ENCODE results near the gene KRTAP5-5.
"Not testable (repeated sequence)": the region's sequence is repeated elsewhere in the genome, so short reads cannot be mapped to it uniquely, and the experiment has no call there.

The KRTAP5-5 gene

DNA sequence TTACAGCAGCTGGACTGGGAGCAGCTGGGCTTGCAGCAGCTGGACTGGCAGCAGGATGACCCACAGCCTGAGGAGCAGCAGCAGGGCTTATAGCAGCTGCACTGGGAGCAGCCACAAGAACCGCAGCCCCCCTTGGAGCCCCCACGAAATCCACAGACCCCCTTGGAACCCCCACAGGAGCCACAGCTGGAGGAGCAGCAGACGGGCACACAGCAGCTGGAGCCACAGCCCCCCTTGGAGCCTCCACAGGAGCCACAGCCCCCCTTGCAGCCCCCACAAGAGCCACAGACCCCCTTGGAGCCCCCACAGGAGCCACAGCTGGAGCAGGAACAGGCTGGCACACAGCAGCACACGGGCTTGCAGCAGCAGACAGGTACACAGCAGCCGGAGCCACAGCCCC, 21.7 kb upstream of the KRTAP5-5 start:
- not testable (repeated sequence) for DNase-seq

- no peak for DNase-seq
Measured at GRCh38 chr11:1608363-1608762, 21.2 kb upstream of the KRTAP5-5 start, which contains the start of gene KRTAP5-3. Gene KRTAP5-3, minus strand, starts transcription at chr11:1608463. Its CDS starts 78 bp downstream, at chr11:1608385.

DNA sequence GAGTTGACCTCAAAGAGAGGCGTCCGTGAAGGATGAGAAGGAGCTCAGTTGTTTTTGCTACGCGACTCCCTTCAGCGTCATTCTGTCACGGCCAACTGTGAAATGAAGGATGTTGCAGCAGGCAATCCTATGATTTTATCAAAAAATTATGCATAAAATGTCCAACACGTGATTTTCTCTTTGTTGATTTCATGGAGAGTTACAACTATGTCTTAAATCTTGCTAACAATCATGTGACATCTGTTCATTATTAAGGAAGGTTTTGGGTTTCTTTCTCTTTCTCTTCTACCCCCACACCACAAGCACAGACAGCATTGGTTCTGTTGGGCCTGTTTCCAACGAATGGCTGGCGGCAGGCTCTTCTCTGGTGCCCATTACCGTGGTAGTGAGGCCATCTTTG, 11.3 kb upstream of the KRTAP5-5 start:
- DNase-seq: no peak

- peak; percentile 23 for DNase-seq
Measured at GRCh38 chr11:1619449-1619848, 10.1 kb upstream of the KRTAP5-5 start.

- no peak for DNase-seq
Measured at GRCh38 chr11:1622086-1622485, 7.5 kb upstream of the KRTAP5-5 start, which contains the start of gene KRTAP5-4. Gene KRTAP5-4, minus strand, starts transcription at chr11:1622138. Its CDS starts 45 bp downstream, at chr11:1622093.

GRCh38 chr11:1623716-1624115, 5.9 kb upstream of the KRTAP5-5 start:
- DNase-seq: no peak

- DNase-seq: no peak
Measured at GRCh38 chr11:1624621-1625020, 5.0 kb upstream of the KRTAP5-5 start.

- DNase-seq: no peak
Measured at GRCh38 chr11:1625541-1625940, 4.0 kb upstream of the KRTAP5-5 start.

DNA sequence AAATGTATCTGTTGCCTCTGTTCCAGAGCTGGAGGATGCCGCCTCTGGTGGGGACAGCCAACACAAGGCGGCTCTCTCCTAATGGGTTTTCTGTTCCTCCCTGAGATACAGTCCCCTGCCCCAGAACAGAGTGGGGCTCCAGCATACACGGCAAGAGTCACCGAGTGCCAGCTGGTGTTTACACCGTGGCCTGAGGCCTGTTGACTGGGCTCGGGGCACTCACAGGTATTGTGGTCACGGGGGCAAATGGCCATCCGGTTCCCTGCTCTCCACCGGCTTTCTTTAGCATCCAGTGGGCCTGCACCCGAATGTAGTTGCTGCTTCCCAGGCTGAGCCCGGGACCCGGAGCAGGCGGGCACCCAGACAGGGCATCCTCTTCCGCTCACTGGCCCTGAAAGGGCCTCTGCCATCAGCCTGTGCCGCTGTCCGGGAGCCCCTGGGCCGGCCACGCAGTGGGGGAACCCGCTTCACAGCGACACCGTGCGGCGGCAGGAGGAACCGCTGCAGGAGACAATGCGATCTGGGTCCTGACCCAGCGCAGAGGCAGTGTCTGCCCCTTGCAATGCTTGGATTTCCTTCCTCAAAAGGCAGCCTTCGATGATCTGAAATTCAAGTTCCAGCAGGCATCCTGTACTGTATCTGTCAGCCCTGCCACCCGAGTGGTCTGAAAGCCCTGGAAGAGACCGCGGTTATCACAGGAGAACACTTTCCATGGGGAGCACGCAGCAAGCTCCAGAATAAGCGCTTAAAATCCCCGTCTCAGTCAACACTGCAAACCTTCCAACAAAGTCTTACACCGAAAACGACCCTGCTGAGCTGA, 859 bp upstream of the KRTAP5-5 start:
- DNase-seq: peak; percentile 65

GRCh38 chr11:1630271-1630670, 696 bp downstream of the KRTAP5-5 start:
- no peak for DNase-seq

DNA sequence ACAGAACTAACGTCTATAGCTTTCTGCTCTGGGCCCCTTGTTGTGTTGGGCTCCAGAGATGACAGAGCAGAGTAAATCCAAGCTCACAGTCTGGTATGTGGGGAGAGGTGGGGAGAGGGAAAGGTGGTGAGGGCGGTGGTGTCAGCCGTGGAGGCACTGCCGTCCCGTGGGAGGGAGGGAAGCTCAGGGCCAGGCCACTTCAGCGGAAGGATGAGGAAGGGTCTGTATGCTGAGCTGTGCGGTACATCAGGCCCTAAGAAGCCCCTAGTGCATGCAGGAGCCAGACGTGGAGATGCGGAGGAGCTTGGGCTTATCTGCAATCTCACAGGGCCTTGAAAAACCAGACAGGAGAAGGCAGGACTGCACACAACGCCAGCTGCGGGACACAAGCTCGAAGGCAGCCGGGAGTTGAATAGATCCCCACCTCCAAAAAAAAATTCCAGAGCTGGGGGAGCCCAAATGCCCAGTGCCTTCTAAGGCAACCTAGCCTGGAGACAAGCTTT, 1.5 kb downstream of the KRTAP5-5 start:
- DNase-seq: no peak

DNA sequence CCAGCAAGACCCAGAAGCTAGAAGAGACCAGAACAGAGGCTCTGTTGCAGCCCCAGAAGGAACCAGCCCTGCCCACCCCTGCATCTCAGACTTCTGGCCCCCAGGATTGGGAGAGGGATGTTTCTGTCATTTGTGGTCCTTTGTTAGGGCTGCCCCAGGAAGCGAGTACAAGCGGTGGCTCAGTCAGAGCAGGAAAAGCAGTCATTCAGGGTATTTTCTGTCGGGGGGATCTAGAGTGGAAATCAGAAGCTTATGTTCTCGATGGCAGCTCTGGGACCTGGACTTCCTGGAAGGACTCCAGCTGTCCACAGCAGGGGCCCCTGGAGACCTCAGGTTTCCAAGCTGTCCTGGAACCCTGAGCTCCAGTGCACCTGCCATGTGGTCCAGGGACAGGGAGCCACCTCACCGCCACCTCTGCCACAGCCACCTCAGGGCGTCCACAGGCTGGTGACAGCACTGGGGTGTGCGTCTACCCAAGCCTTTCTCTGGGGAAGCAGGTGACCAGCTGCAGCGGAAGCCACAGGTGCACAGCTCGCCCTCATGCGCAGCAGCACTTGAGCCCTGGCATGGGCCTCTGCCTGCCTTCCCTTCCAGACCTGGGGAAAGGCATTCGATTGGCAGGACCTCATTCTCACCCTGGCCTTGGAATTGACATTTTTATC, 2.6 kb downstream of the KRTAP5-5 start:
- DNase-seq: no peak

DNA sequence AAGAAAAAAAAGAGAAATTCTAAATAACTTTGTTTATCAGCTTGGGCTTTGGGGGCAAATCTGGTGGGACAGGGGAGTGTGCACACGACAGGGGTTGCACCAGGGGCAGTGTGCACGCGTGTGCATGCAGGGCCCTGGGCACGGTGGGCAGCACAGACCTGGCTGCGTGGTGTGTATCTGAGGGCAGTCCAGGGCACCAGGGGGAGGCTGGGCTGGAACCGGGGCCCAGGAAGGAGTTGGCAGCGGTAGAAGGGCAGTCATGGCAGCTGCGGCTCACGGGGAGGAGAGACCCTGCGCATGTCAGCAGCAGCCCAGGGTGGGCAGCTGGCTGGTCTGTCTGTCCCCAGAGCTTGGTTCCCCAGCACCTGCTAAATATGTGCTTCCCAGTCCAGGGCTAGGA, 4.3 kb downstream of the KRTAP5-5 start:
- DNase-seq: no peak

DNA sequence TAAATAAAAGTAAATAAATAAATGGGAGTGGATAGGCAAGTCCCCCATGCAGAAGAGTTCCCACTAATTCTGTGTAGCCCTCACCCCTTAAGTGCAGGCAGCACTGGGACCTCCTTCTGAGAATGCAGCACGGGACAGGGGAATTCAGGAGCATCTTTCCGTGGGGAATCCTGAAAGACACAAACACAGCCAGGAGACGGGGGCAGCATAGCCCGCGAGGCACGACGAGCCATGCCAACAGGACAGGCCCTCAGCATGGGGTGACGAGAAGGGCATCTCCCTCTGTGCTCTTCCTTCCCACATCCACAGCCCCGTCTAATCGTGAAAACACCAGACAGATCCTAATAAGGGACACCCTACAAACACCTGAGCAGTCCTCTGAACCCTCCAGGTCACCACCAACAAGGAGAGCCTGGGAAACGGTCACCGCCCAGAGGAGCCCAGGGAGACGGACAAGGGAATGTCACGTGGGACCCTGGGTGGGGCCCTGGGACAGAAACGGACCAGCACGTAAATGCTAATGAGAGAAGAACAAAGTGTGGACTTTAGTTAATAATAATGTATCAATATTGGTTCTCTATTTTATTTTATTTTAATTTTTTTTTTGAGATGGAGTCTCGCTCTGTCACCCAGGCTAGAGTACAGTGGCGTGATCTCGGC, 6.8 kb downstream of the KRTAP5-5 start:
- no peak for DNase-seq

DNA sequence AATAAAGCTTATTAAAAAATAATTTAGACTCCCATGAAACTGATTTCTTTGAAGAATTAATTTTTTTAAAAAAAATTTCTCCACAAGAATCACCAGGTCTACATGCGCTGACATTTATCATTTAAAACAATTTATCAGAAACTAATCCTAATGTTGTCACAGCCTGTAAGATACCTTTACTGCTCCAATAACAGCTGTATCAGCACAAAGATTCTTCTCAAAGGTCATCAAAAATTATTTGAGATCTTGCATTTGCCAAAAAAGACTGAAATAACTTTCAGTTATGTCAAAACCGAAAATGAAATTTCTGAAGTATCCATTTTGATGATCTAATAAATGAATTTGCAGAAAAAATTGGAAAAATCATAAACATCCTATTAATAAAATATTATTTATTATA, 8.1 kb downstream of the KRTAP5-5 start:
- no peak for DNase-seq

- no peak for DNase-seq
Measured at GRCh38 chr11:1638344-1638743, 8.8 kb downstream of the KRTAP5-5 start.

GRCh38 chr11:1639102-1639620, 9.6 kb downstream of the KRTAP5-5 start:
- peak; percentile 18 for DNase-seq

GRCh38 chr11:1639666-1640065, 10.1 kb downstream of the KRTAP5-5 start:
- no peak for DNase-seq

DNA sequence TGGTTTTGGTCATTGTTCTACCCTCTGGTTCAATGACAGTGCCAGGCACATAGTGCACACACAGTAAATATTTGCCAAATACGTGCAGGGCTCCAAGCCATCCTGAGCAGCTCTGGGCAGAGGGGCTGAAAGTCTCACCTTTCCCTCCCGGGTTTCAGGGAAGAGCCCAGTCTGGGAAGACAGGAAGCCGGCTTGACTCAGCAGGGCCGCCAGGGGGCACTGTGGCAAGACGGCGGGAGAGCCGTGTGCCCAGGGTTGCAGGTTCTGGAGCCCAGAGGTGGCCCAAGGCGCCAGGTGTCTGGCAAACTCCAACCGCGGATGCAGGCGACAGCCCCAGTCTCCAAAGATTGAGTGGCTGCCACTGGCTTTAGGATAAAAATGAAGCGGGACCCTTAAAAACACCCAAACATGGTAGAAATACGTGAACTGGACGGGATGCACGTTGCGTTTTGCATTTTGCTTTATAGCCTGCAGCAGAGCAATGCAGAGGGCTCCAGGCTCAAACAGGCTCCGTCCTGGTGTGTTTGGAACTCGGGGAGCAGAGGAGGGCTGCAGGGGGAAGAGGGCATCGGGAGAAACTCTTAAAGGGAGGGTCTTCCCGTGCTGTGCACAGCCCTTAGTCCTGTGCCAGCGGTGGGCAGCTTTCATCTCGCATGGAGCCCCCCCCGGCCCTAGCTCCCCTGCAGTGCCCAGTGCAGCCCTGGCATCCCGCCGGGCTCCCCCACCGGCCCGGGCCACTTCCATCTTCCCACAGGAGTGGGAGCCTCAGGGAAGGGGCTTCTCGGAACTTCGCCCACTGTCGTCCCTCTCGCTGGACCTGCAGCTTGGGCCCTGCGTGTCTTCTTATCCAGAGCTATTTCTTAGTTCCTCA, 10.7 kb downstream of the KRTAP5-5 start:
- peak; percentile 53 for DNase-seq

GRCh38 chr11:1641096-1641495, 11.5 kb downstream of the KRTAP5-5 start:
- DNase-seq: no peak

GRCh38 chr11:1642288-1643145, 12.9 kb downstream of the KRTAP5-5 start:
- no peak for DNase-seq
